OCI-LY1 (cell line): ENCODE measurements around the gene TP53TG3F.
"Not testable (repeated sequence)": the region's sequence is repeated elsewhere in the genome, so short reads cannot be mapped to it uniquely, and the experiment has no call there.

Experiments used
- H2AFZ ChIP-seq: fragments of 200-600 bp; sonication (generic), shearing (Covaris generic); 2 replicates; pipeline ENCODE4 v1.6.0; 2014; ENCODE audit warnings: antibody characterized with exemption, mild to moderate bottlenecking, low read length
- H3F3A ChIP-seq: fragments of 200-600 bp; sonication (generic), shearing (Covaris generic); 2 replicates; pipeline ENCODE4 v1.6.0; 2014; ENCODE audit warnings: mild to moderate bottlenecking, antibody characterized with exemption, low read length, moderate library complexity; ENCODE audit not compliant: insufficient read depth
- H3K27ac ChIP-seq: fragments of 200-600 bp; sonication (generic); 2 replicates; pipeline ENCODE4 v1.5.1; 2014; ENCODE audit warnings: low read length, mixed run types, mild to moderate bottlenecking, low read depth; ENCODE audit not compliant: poor library complexity, severe bottlenecking
- H3K27me3 ChIP-seq: fragments of 200-600 bp; sonication (generic); 2 replicates; pipeline ENCODE4 v1.6.0; 2014; ENCODE audit warnings: antibody characterized with exemption, mild to moderate bottlenecking, low read length, moderate library complexity; ENCODE audit not compliant: insufficient read depth
- H3K36me3 ChIP-seq: fragments of 200-600 bp; sonication (generic); 2 replicates; pipeline ENCODE4 v1.6.1; 2014; ENCODE audit warnings: mild to moderate bottlenecking, antibody characterized with exemption, low read length, moderate library complexity, mixed read lengths; ENCODE audit not compliant: insufficient read depth
- H3K4me1 ChIP-seq: fragments of 200-600 bp; sonication (generic); 2 replicates; pipeline ENCODE4 v1.5.1; 2014; ENCODE audit warnings: mild to moderate bottlenecking, low read length, moderate library complexity; ENCODE audit not compliant: insufficient read depth, severe bottlenecking
- H3K4me2 ChIP-seq: fragments of 200-600 bp; sonication (generic), shearing (Covaris generic); 2 replicates; pipeline ENCODE4 v1.6.1; 2014; ENCODE audit warnings: low read length
- H3K4me3 ChIP-seq: fragments of 200-600 bp; sonication (generic); 2 replicates; pipeline ENCODE4 v1.5.1; 2014; ENCODE audit warnings: low read length, low read depth, mild to moderate bottlenecking, mixed read lengths; ENCODE audit not compliant: poor library complexity, severe bottlenecking
- H3K79me2 ChIP-seq: fragments of 200-600 bp; shearing (Covaris generic); 2 replicates; pipeline ENCODE4 v1.6.1; 2016; ENCODE audit warnings: mixed run types, low read length, mixed read lengths; ENCODE audit not compliant: insufficient read depth
- H3K9ac ChIP-seq: fragments of 200-600 bp; sonication (generic), shearing (Covaris generic); 2 replicates; pipeline ENCODE4 v1.6.1; 2014; ENCODE audit warnings: mild to moderate bottlenecking, low read length, mixed read lengths
- H3K9me2 ChIP-seq: fragments of 200-600 bp; sonication (generic), shearing (Covaris generic); 2 replicates; pipeline ENCODE4 v1.6.1; 2014; ENCODE audit warnings: low read depth, mild to moderate bottlenecking, low read length, mixed read lengths
- H3K9me3 ChIP-seq: fragments of 200-600 bp; shearing (Covaris generic); 2 replicates; pipeline ENCODE4 v1.6.1; 2014; ENCODE audit warnings: low read length, mixed read lengths
- H4K20me1 ChIP-seq: fragments of 200-600 bp; sonication (generic), shearing (Covaris generic); 2 replicates; pipeline ENCODE4 v1.6.0; 2016; ENCODE audit warnings: mild to moderate bottlenecking, low read length; ENCODE audit not compliant: insufficient read depth

The TP53TG3F gene

GRCh38 chr16:33459312-33459711 lies at the start of gene TP53TG3F:
TSS of gene TP53TG3F (plus strand) at chr16:33459612. CDS start at chr16:33459680, 68 bp downstream.
- H3K4me3 ChIP-seq, H3K4me2 ChIP-seq, H3K9me3 ChIP-seq, H3K4me1 ChIP-seq, H3K79me2 ChIP-seq, H3K27me3 ChIP-seq, H3K9me2 ChIP-seq, H3F3A ChIP-seq, H3K27ac ChIP-seq, H2AFZ ChIP-seq, H4K20me1 ChIP-seq, H3K36me3 ChIP-seq, H3K9ac ChIP-seq: not testable (repeated sequence)

DNA sequence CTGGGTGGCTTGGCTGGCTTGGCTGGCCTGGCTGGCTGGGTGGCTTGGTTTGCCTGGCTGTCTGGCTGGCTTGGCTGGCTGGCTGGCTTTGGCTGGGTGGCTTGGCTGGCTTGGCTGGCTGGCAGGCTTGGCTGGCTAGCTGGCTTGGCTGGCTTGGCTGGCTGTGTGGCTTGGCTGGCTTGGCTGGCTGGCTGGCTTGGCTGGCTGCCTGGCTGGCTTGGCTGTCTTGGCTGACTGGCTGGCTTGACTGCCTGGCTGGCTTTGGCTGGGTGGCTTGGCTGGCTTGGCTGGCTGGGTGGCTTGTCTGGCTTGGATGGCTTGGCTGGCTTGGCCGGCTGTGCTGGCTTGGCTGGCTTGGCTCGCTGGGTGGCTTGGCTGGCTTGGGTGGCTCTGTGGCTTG lies 32.2 kb downstream of the TP53TG3F start:
- H2AFZ ChIP-seq, H3K79me2 ChIP-seq, H3K4me2 ChIP-seq, H3K4me1 ChIP-seq, H3K27ac ChIP-seq, H3F3A ChIP-seq, H3K9ac ChIP-seq, H3K9me3 ChIP-seq, H3K27me3 ChIP-seq, H3K36me3 ChIP-seq, H3K4me3 ChIP-seq, H3K9me2 ChIP-seq, H4K20me1 ChIP-seq: not testable (repeated sequence)

DNA sequence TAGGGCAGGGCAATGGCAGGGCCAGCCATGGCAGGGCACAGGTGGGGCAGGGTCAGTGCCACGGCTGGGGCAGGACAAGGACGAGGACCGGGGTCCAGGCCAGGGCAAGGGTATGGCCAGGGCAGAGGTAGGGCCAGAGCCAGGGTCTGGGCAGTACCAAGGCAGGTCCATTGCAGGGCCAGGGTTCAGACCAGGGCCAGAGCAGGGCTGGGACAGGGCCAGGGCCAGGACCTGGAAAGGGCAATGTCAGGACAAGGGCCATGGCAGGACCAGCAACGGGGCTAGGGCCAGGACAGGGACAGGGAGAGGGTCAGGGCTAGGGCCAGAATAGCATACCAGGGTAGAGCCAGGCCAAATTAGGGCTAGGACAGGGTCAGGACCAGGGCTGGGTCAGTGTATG lies 47.8 kb downstream of the TP53TG3F start:
- H3K9me2 ChIP-seq, H3K4me3 ChIP-seq, H2AFZ ChIP-seq, H3K27ac ChIP-seq, H3K4me2 ChIP-seq, H3K36me3 ChIP-seq, H3K27me3 ChIP-seq, H3K9me3 ChIP-seq, H3F3A ChIP-seq, H3K4me1 ChIP-seq, H4K20me1 ChIP-seq, H3K9ac ChIP-seq, H3K79me2 ChIP-seq: not testable (repeated sequence)

DNA sequence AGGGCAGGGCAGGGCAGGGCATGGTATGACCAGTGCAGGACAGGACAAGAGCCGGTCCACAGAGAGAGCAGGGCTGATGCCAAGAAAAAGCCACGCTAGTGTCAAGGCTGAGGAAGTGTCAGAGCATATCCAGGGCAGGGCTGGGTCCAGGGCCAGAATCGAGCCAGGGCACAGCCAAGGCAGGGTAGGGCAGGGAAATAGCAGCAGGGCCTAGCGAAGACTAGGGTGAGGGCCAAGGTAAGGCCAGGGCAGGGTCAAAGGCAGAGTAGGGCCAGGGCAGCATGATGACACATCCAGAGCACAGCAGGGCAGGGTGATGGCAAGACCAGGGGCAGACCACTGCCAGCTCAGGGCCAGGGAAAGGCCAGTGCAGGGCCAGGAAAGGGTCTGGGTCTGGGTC lies 49.7 kb downstream of the TP53TG3F start:
- H3K9ac ChIP-seq, H3K79me2 ChIP-seq, H3K9me3 ChIP-seq, H3K4me1 ChIP-seq, H3F3A ChIP-seq, H3K27me3 ChIP-seq, H3K4me2 ChIP-seq, H4K20me1 ChIP-seq, H3K27ac ChIP-seq, H3K4me3 ChIP-seq, H3K36me3 ChIP-seq, H2AFZ ChIP-seq, H3K9me2 ChIP-seq: not testable (repeated sequence)

DNA sequence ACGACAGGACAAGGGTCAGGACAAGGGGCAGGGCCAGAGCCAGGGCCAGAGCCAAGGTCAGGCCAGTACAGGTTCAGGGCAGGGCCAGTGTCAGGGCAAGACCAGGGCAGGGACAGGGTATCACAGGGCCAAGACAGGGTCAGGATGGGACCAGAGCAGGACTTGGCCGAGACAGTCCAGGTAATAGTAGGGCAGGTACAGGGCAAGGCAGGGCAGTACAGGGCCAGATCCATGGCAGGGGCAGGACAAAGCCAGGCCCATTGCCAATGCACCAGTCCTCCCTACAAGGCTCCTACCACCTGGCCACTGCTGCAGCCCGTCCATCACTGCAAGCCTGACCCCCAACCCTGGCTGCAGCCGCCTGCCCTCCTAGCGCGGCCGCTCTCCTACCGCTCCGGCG lies 50.5 kb downstream of the TP53TG3F start:
- not testable (repeated sequence) for H3K9me2 ChIP-seq, H3K36me3 ChIP-seq, H3F3A ChIP-seq, H3K4me1 ChIP-seq, H3K9ac ChIP-seq, H2AFZ ChIP-seq, H3K79me2 ChIP-seq, H4K20me1 ChIP-seq, H3K4me2 ChIP-seq, H3K9me3 ChIP-seq, H3K4me3 ChIP-seq, H3K27ac ChIP-seq, H3K27me3 ChIP-seq
